UCSD-AML1 (cell line): ENCODE data around the gene BRIX1.
"Not testable (repeated sequence)": the region's sequence is repeated elsewhere in the genome, so short reads cannot be mapped to it uniquely, and the experiment has no call there.

Experiments used
- DNase-seq: peaks from one replicate; lab custom pipeline; 2025; ENCODE audit not compliant: unreplicated experiment; lab: John Stamatoyannopoulos, UW

BRIX1 gene

GRCh38 chr5:34913072-34913471 lies 2.4 kb upstream of the BRIX1 start:
- DNase-seq, result no peak

GRCh38 chr5:34914671-34915138 lies 806 bp upstream of the BRIX1 start:
- peak; percentile 49 for DNase-seq

DNA sequence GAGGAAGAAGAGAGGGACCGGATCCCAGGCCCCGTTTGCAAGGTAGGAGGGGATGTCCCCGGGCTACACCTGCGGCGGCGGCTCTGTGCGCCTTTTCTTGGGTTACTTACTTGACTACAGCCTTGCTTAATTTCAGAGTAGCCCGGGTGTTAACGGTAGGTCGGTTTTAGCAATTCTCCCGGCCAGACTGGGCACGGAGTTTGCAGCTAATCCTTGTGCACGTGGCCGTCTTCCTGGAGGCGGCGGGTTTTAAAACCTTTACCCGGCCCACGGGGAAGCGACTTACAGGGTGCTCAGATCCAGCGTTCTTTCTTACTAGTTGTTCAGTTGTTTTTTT lies 313 bp downstream of the BRIX1 start:
- no peak for DNase-seq

DNA sequence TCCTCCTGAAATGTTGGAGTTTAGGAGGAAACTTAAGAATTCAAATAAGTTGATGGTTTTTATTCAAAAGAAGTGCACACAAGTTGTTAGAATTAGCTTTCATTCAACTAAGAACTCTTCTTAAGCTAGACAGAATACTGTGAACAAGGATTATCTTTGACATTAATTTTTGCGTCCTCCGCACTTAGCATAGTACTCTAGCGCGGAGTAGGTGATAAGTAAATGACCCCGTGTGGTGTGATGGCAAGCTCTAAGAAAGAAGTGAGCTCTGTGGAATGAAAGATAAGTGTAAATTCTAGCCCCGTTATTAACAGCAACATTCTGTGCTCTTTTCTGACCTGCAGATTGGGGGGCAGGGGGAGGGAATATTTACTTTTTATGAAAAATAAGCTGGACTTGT lies 1.0 kb downstream of the BRIX1 start:
- no peak for DNase-seq

DNA sequence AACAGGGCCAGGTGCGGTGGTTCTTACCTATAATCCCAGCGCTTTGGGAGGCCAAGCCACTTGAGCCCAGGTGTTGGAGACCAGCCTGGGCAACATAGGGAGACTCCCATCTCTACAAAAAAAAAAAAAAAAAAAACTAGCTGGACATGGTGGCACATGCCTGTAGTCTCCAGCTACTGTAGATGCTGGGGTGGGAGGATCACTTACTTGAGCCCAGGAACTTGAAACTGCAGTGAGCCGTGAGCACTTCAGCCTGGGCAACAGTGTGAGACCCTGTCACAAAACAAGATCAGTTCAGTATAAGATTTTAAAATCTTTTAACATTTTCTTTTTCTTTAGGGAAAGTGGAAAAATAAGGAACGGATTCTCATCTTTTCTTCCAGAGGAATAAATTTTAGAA lies 2.5 kb downstream of the BRIX1 start:
- no peak for DNase-seq

DNA sequence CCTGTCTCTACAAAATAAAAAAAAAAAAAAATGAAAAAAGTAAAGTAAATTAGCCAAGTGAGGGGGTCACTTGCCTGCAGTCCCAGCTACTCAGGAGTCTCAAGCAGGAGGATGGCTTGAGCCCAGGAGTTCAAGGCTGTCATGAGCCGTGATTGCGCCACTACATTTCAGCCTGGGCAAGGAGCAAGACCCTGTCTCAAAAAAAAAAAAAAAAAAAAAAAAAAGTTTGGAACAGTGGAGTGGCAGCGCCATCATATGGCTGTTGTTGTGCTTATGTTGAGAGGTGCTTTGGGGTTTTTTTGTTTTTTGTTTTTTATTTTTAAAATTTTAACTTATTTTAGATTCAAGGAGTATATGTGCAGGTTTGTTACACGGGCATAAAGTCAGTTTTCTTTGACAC lies 3.6 kb downstream of the BRIX1 start:
- no peak for DNase-seq

DNA sequence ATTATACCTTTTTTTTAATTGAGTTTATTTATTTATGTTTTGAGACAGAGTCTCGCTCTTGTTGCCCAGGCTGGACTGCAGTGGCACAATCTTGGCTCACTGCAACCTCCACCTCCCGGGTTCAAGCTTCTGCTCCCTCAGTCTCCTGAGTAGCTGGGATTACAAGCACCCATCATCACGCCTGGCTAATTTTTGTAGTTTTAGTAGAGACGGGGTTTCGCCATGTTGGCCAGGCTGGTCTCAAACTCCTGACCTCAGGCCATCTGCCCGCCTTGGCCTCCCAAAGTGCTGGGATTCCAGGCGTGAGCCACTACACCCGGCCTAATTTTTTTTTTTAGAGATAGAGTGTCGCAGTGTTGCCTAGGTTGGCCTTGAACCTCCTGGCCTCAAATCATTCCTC lies 7.7 kb downstream of the BRIX1 start:
- DNase-seq, result not testable (repeated sequence)

DNA sequence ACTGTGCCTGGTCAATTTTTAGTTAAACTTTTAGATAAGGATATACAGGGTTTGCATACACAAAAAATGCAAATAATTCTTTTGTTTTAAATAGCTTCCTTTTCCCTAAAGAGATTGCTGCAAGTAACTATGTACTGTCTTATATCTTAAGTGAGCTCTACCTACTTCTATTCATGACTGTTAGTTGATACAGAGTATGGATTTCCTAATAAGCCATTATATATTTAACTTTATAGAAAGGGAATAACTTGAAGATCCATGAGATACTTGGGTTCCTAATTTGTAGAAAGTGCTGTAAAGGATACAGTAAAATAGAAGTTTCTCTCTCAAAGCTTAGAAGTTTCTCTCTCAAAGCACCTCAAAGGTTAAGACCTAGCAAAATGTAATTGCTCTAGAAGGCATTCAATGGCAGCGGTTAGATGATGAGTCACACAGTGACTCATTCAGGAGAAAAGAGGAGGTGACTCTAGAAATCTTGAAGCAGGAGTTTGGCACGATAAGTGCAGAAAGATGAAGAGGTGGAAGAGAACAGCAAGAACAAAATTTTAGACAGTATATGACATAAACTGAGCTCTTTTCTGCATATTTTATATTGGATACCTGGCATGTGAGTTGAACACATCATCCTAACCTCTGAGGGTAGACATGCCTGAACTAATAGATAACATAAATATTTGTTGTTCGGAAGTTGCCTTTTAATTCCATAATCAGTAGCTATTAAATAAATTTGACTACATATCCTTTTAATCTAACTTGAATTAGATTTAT lies 8.4 kb downstream of the BRIX1 start:
- DNase-seq, result no peak

DNA sequence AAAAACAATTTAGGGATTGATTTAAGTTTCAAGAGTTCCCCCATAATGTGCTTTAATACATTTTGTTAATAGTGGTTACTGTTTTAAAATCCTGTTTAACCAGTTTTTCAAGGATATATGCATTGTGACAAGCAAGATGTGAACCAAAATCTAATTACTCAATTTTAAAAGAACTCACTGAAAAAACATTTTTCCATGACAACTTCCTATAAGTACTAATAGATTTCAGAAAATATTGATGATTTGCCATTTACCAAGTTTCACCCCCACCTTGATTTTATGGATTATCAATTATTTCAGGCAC lies 8.9 kb downstream of the BRIX1 start:
- DNase-seq, result no peak

- no peak for DNase-seq
Observed at GRCh38 chr5:34926318-34926888, 10.9 kb downstream of the BRIX1 start.

DNA sequence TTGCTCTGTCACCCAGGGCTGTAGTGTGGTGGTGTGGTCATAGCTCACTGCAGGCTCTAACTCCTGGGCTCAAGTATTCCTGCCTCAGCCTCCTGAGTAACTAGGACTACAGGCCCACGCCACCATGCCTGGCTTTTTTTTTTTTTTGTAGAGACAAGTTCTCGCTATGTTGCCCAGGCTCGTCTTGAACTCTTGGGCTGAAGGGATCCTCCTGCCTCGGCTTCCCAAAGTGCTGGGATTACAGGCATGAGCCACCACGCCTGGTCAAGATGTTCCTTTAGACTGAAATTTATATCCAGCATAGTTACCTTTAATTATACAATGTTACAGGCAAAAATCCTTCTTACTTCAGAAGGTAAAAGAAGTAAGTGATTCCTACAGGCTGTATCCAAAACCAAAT lies 12.3 kb downstream of the BRIX1 start:
- no peak for DNase-seq

DNA sequence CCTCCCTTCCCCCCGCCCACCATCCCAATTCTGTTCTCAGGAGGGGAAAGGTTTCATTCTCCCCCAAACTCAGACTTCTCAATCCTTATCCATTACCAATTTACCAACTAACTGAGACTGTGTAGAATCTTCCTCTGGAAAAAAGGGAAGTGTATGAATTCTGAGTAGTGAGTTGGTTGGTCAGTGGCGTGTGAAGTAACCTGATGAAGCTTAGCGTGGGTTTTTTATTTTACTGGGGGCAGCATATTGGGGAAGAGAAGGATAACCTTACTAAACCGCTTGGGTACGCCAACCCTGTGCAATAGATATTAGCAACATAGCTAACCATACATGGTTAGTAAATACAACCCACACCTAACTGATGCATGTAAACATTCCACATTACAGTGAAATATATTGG lies 12.8 kb downstream of the BRIX1 start:
- no peak for DNase-seq

DNA sequence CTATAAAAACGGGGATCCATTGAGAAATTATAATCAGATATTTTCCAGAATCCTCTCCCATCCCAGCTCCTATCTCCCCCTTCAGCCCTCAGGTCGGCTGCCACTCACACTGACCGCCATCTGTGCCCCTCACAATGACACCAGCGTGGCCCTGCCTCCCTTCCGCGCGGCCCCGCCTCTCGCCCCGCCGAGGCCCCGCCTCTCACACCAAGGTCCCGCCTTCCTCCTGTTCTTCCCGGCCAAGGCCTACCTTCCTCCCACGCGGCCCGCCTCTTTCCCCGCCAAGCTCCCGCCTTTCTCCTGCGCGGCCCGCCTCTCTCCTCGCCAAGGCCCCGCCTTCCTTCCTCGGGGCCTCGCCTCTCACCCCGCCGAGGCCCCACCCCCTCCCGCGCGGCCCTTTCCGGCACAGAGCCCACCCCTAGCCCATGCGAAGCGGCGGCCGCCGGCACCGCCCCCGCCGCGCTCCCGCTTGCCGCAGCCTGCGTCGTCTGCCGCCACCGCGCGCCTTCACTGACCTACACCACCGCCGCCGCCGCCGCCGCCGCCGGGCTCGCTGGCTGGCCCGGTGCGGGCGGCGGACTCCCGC lies 13.7 kb downstream of the BRIX1 start, which contains the start of gene DNAJC21:
Gene DNAJC21 (plus strand): TSS at position 426 of the 586 bp plus-strand sequence. CDS start 261 bp downstream, outside the sequence.
- peak; percentile 99 for DNase-seq

DNA sequence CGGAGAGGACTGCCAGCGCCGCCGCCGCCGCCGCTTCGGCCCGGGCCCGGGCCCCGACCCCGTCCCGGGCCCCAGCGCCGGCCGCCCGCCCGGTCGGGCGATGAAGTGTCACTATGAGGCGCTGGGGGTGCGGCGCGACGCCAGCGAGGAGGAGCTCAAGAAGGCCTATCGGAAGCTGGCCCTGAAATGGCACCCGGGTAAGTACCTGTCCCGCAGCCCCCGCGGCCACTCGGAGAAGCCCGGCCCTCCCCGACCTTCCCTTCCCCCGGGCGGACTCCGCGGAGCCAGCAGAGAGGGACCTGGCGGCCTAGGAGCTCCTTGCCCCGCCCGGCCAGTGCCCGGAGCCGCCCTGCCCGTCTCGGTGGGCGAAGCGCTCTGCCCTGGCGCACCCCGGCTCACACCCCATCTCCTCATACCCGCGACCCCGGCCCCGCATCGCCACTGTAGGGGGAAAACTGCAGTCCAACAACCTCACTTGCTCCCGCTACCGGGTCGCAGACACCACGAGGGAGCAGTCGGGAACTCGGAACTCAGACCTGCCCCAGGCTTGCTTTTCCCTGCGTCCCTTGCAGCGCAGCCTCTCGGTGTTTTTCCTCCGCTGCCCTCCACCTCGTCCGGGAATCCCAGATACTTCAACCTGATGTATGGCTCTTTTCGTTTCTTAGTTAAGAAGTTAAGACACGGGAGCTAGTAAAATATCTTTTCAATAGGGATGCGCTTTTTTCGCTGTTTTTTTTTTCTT lies 14.4 kb downstream of the BRIX1 start:
- peak; percentile 85 for DNase-seq

DNA sequence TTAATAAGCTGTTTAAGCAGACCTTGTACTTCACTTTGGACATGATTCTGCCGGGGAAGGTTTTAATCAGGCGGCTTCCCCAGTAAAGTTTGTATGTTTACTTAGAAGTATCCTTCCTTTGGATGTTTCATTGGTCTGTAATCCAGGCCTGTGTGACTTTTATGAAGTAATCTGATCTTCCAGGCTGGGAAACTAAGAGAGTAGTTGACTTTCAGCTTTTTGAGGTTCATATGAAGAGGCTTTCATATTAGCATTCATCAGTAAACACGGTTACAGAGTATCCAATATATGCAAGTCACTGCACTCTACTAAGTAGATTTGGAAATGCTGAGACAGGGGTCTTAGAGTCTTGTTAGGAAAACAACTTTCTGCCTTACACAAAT lies 14.9 kb downstream of the BRIX1 start:
- no peak for DNase-seq

- no peak for DNase-seq
Observed at GRCh38 chr5:34930870-34931269, 15.4 kb downstream of the BRIX1 start.

- no peak for DNase-seq
Observed at GRCh38 chr5:34932947-34933346, 17.4 kb downstream of the BRIX1 start.

DNA sequence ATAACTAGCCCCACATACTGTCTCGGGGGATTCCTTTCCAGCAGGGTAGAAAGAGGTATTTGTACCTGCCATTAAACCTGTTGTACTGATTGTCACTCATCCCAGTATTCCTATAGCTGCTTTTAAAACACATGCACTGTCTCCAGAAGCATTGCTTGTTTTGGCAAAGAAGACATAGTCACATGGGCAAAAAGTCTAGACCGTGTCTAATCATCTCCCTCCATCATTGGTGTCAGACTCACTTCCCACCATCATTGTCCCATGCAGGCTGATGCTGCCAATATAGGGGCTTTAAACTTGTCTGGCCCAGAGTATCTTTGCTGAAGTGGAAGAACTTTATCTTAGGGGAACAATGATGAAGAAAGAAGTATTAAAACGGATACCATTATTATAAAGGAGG lies 26.4 kb downstream of the BRIX1 start:
- DNase-seq, result no peak

- DNase-seq, result no peak
Observed at GRCh38 chr5:34944044-34944443, 28.5 kb downstream of the BRIX1 start.

GRCh38 chr5:34944460-34945047 lies 29.0 kb downstream of the BRIX1 start:
- DNase-seq, result no peak

- DNase-seq, result no peak
Observed at GRCh38 chr5:34957321-34957720, 41.8 kb downstream of the BRIX1 start.
